HG03095 (cell line): Measurements from ENCODE around the gene PCDH1.
A peak's percentile ranks its signal among the peaks of the same experiment; 100 is the strongest.

Experiments used
- ATAC-seq: cut with Tn5 transposase; IDR thresholded peaks from one replicate; pipeline ENCODE4 v1.9.1; 2021; ENCODE audit warnings: moderate library complexity; ENCODE audit not compliant: unreplicated experiment

The PCDH1 gene

DNA sequence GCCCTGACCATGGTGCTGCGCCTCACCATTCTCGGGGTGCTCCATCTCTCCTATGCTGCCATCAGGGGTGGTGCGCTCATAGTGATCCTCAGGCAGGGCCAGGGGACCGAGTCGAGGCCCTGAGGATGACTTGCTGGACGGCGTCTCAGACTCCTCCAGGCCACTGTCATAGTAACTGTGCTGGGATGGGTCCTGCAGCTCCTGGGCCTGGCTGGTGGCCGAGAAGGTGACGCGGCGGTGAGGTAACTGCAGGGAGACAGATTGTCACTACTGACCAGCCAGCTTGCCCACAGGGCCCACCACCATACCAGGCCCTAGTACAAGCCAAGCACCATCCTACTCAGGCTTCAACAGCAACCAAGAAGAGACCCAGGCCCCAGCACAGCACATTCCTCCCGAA lies 21.0 kb downstream of the PCDH1 start:
- no peak for ATAC-seq

DNA sequence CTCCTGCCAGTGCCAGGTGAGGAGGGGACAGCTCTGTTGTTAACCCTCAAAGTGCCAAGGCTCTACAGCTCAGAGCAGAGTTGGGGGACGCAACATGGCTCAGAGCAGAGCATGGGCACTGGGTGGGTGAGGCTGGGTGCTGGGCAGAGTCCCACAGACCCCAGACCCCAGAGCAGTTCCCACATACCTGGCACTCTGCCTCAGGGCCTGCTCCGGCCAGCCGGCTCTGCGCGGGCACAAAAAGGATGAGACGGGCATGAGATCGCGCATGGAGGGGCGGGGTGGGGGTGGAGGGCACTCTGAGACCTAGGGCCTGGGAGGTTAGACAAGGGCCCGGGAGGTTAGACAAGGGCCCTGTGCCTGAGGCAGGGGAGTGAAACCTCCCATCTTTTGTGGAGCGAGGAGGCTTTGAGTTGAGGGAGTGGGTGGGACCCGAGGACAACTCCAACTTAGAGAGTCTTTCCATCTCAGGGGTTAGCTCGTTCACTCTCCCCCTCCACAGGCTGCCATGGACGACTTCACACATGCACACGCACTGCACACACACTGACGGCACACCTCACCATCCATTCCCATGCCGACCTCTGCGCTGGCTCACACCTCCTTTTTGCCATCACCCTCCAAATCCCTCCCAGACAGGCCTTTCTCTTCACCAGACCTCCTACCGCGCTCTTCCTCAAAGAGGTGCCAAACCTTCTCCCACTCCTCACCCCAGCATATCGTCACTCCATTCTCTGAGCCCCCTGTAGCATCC lies 22.0 kb downstream of the PCDH1 start:
- ATAC-seq = no peak

DNA sequence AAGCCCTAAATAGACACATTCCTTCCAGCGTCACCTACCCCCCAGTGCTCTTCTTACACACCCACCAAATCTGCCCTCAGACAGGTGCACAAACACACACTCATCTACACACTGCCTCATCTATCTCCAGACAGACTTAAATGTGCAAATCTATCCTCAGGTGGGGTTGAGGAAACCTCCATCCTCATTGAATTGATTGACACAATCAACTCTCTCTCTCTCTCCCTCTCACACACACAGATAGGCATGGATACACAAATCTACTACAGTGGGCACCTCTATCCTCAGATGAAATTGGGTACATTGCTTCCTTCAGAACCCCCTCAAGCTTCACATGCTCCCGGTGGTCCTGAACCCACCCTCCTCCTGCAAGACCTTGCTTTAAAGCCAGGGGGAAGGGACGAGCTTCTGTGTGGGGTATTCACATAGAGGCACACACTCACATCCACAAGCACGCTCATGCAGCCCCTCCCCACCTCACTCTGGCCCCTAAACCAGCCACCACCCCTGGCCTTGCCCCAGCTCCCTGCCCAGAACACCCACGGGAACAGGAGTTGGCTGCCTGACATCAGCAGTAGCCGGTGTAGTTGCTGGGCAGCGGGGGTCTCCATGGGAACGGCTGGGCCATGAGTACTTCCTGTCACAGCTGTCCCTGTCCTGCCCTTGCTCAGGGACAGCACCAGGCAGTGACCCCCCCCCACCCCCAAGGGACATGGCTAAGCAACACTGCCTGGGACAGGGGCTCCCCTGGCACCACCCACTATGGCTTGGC lies 22.8 kb downstream of the PCDH1 start:
- ATAC-seq = no peak

DNA sequence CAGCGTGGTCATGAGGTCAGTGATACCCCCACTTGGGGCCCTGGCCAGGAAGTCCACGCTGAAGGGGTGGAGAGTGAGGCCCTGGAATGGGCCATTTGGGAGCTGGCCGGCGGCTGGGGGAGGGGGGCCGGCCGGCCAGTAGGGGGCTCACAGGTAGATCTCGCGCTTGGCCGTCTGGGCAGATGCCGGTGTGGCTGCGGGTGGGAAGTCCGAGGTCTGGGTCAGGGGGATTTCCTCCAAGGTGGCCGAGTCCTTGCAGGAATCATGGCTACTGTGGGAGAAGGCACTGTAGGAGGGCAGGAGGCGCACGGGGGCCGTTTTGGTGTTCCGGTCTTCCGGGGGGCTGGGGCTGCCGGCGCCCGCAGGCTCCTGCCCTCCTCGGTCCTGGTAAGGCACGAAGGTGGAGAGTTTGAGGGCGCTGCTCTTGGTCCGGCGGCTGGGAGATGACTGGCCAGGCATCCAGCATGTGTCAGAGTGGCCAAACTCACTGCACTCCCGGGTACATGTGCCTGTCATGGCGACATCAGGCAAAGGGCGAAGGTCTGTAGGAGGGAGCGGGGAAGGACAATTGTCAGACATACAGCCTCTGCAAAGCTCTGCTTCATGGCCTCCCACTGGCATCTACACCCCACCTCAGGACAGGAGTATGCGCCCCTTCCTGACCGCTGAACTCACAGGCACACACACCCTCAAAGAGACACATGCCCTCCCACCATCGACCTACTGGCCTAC lies 24.1 kb downstream of the PCDH1 start:
- no peak for ATAC-seq

DNA sequence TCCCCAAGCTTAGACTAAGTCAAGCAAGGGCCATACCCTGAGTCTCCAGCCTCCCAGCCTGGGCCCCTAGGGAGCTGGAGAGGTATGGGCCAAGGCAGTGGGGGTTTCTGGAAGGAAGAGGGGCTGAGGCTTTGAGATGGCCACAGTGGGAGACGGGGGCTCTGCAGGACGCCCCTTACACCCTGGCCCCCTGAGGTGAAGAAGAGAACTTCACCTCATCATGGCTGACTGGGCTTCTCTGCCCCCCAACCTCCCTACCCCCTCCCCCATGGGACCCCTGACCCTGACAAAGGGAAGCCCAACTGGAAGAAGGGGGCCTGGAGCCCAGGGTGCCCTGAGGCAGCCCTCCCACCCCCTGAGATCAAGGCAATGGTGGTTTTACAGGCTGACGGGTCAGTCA lies 25.8 kb downstream of the PCDH1 start:
- ATAC-seq = no peak

DNA sequence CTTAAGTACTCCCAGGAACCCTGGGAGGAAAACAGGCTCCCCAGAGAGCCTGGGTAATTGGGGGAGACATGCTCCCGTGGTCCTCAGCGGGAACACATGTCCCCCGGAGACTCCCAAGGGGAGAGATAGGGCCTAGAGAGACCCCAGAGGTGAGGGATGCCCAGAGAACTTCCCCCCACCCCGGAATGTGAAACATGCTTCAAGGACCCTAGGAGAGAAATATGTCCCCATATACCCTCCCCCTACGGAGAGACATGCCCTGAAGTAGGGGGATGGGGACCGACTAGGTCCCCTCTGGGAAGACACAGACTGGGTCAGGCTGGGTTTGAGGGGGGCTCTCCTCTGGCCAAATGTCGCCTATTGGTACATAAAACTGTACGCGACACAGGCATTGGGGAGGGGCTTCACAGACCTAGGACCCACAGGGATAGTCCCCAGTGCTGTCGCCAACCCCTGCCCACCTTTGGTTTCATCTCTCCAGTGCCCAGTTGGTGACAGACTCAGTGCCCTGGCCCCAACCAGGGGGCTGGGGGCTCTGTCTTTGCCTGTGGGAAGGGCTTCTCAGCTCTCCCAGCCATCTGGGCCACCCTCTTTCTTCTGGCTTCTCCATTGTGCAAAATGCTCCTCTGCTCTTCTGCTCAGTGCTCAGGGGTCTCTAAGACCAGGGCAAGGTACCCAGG lies 26.9 kb downstream of the PCDH1 start:
- ATAC-seq = no peak

DNA sequence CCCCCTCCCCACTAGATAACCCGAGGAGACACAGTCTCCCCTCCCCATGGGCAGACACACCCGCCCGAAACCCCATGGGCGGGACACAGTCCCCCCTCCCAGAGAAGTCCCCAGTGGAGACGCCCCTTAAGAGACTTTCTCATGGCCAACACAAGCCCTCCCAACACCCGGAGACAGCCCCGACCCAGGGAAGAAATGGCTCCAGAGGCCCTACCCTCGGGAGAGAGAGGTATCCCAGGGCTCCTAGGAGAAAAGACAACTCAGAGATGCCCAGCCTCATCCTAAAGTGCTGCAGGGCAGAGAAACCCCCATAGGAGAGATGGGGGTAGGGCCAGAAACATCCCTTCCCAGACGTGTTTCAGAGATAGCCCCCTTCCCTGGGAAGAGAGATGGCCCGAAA lies 27.4 kb downstream of the PCDH1 start:
- ATAC-seq = no peak

DNA sequence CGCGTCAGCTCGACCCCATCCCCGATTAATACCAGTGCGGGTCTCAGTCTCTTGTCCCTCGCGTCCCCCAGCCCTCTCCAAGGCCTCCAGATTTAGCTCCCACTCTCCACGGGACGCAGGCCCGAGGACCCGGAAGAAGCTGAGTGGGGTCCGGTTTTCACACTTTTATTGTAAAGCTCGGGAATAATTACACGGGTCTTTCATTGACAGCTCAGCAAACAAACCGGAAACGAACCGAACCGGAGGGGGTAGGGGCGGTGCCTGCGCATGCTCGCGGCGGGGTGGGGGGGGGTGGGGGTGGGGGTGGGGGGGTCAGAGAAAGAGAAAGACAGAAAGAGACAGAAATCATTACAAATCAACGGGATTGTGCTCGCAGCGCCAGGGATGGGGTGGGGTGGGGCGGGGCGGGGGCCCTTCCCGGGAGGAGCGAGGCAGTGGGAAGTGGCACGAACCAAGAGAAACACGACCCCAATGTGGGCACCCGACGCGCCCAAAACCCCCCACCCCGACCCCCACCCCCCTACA lies 27.9 kb downstream of the PCDH1 start:
- ATAC-seq = no peak

DNA sequence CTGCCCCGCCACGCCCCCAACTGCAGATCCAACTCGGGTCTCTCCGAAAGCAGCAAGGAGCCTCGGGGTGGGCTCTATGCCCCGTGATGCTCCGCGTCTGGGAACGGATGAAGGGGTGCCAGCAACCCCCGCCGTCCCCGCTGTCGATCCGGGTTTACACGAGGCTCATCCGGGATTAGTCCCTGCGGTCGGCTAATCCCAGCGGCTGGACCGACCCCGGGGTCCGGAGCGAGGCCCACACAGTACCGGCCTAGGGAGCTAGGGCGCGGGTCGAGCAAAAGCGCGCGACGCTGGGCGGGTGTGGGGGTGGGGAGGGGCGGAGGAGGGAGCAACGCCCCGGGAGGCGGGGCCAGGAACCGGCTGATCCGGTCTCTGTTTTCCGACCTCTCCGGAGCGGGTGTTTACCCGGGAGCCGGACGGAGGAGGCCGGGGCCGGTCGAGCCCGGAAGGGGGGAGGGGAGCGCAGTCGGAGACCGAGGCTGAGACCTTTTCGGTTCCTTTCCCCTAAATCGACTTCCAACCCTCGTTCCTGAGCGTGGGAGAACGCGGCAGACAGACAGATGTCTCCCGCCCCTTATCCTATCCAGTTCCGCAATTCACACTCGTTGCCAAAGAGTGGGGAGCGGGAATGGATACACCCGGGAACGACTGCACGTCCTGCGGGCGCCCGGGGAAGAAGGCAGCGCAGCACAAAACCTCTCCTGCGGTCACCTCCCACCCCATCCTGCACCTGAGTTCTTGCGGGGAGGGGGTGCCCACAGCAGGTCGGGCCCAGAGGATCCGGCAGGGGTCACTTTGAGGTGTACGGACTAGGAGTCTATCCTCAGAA lies 28.6 kb downstream of the PCDH1 start:
- ATAC-seq = peak; percentile 72

DNA sequence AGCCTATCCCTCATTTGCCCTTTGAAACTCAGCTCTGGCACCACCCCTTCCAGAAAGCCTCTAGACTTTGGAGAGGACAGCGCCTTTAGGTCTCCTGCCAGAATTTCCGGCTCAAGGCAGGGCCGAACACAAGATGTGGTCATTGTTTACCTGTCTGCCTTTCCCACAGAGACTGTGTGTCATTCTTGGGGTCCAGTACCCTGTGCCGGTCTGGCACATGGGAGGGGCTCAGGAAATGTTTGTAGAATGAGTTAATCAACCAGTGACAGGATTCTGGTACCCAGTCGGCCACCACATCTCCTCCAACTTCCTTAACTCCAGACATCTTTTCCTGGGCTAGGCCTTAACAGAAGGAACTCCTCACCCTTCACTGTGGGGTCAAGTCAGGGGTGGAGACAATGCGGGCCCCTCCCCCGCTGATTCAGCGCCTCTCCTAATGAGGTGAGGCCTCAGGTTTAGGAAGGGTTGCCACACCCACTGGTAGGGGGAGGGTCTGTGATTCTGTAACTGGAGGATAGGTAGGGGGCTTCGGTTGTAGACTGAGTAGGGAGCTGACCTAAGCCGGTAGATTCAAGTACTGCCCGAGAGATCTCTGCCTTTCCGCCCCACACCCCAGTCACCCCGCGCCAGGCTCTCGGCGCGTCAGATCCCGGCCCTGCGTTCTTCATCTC lies 29.3 kb downstream of the PCDH1 start:
- peak; percentile 21 for ATAC-seq

DNA sequence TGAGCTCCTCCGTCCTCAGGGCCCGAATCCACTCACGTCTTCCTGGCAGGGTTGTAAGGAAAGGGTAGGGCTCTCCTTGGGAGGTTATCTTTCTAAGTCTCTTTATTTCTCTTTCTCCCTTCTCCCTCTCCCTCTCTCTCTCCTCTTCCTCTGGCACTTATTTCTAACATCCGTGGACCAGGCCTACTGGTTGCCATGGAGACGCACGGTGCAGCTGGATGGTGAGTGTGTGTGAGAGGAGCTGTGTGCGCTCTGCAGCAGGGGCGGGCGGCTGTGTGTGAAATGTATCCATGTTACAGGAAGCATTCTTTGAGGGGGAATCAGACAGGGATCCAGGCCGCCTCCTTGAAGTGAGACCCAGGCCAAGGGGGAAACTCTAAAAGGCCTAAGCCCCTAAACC lies 32.2 kb downstream of the PCDH1 start:
- no peak for ATAC-seq

DNA sequence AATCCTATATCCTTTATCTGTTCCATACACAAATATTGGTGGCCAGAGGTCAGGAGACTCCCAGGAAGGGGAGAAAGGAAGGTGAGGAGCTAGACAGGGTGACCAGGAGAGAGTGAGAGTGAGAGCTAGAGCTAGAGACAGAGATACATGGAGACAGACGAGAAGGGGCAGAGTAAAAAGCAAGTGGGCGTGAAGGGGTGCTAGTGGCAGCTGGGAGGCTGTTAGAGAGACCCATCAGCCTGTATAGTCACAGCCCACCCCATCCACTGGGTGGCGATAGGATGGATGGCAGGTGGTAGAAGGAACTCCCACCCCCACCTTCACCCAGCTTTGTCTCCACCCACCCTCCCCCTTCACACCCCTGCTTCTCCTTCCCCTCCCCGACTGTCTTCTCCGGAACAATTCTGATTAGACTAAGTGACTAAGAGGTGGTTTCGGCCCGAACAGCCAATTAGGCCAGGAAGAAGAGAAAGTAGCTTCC lies 32.8 kb downstream of the PCDH1 start:
- ATAC-seq = no peak

DNA sequence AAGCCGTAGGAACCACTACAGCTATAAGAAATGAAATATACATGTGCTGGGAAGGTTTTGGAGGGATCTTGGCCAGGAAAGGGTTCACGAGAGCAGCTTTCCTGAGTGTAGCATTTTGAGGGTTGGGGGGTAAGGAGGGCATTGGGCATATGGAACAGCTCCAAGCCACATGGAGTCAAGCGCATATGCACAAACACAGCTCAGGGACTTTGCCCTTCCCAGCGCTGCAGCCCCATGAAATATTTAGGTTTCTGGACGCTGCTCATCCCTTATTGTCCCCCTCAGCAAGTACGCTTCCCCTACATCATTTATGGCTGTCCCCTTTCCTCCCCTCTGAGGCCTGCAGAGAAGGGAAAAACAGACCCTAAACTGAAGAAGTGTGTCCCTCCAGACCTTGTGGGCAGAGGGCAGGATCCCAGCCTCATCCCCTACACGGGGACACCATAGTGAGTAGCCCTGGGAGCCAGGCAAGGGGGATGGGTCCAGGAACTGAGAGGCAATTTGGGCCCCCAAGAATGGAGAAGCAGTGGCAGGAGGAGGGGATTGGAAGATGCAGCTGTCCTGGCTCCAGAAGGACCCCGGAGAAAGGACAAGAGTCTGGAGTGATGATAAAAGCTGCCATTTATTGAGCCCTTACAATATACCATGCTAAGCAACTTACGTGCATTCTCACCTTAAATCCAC lies 33.7 kb downstream of the PCDH1 start:
- ATAC-seq = no peak

DNA sequence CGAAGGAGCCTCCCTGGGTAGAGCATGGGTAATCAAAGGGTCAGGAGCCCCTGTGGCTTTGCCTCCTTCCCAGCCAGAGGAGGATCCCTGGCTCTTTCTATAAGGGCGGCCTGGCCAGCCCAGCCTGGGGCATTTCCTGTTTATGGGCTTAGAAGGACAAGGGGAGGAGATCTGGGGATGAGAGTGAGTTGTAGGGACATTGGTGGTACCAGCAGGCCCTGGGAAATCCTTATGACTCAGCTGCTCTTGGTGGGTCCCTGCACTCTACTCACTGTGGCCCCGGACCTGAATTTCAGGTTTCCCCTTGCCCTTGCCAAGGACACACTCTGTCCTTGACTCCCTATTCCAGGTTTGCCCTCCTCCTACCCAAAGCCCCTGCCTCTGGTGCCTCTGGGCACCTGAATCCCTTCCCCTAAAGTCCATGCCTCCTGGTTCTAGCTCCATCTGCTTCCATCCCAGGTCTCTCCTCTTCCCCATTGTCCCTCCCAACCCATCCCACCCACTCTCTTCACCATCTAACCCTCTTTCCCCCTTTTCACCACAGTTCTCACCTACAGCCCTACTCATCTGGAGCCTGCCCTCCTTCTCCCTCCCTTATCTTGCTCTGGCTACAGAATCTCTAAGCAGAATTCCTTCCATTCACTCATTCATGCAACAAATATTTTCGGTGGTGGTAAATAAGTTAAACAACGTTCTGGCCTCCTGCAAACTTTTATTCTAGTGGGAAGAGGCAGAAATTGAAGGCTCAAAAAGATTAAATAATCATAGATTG lies 34.9 kb downstream of the PCDH1 start:
- no peak for ATAC-seq

DNA sequence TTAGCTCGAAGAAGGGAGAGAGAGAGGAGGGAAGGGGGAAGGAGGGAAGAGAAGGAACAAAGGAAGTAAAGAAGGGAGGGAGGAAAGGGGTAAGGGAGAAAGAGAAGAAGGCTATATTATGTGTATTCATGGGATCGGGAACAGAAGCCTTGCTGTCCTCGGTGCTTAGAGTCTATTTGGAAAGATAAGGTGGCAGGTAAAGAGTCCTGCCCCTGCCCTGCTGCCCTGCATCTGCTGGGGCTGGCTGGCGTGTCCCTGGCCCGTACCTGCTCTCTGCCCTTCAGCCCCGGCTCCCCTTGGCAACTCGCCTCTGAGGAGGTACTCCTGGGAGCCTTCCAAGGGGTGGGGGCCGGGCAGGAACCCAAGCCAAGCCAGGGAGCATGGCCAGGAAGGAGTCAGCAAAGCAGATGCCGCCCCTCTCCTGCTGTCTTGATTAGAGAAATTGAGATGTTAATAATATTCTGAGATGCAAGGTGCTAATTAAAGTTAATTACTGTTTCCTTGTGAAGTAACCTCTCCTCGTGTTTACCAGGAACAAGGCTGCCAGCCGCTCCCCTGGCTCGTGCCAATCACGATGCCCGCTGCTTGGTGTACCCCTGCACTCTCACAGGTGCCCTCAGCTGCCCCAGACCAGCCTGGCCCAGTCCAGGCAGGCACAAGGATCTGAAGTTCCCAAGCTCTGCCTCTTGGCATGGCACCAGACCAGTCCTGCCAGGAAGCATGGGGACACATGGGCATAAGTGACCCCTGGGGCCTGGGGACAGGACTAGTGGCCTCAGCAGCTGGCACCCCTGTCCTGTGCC lies 36.6 kb downstream of the PCDH1 start:
- no peak for ATAC-seq

DNA sequence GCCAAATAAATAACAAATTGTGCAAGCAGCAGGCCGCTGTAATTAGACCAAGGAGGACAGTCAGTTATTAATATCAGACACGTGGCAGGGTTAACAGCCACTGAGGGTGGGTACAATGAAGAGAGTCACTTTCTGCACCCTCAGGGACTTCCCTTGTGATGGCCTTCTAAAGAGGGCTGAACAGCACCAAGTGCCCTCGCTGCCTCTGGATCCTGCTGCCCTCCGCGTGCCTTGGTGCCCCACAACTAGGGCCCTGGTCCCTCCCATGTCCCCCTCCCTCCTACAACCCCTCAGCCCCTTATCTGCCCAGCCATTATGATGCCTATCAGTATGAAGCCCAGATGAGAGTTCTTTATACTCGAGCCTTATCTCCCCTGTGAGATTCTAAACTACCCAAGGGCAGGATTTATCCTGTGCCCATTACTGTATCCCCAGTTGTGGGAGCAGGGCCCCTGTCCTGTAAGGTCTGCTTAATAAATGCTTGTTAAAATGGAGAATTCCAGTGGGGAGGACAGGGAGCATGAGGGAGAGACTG lies 37.3 kb downstream of the PCDH1 start:
- ATAC-seq = no peak

DNA sequence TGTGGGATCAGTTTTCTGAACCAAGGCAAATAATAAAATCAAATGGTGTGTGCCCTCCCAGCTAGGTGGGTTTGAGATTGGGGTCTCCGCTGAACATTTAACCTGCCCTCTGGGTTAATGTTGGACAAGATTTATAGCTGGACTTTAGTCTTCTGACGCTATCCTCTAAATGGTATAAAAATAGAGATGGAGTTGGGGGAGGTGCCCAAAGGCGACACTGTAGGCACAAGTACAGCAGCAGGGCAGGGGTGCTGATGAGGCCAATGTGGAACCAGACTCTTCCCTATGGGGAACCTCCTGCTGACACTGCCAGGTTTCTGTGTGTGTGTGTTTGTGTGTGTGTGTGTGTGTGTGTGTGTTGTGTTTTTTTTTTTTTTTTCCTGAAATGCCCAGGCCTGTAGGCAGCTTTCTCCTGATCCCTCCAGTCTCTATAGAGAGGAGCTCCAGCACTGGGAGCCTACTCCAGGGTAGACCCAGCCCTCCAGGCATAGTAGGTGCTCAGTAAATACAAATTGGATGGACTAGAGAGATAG lies 37.9 kb downstream of the PCDH1 start:
- ATAC-seq = no peak
